Subcutaneous adipose tissue (tissue), 4 donors: ENCODE measurements around the gene PCDH9. TPM values are rescaled to one million over a fixed set of nuclear protein-coding genes. Genes with fewer than 3 reads are reported as not detected.

ENCODE experiments used
- total RNA-seq, 4 donors: library from RNA; depleted of rRNA; stranded (reverse); fragments of >200 nt; gene quantifications; one replicate each; pipeline ENCODE4 v1.1.0, GENCODE V29; 2016
- TF ChIP-seq, protein P1 (sequence below): fragments of 450-650 bp; IDR thresholded peaks from one replicate; pipeline ENCODE4 v1.5.1; 2016; ENCODE audit warnings: low read depth, mild to moderate bottlenecking, control low read depth, antibody characterized with exemption, moderate library complexity

Gene PCDH9
- total RNA-seq, 4 donors from 2014 or later, result 9.0 to 28.4 (median 12.0) TPM

DNA sequence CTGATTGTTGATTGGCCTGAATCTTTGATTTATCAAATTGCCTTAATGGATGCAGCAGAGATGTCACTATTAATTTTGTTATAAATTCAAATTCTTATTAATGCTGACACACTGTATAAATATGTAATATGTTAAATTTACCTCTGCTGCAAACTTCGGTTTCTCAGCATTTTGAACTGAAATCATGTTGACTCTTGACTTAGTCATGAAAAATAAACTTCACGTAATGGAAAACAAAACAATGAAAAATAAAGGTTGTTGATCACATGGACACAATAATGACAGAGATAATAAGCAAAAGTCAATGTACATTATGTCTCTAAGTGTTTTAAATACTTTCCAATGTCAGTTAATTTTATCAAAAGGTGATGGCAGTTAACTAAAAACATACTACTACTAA lies 827.6 kb downstream of the PCDH9 start:
- TF ChIP-seq, protein P1, sequence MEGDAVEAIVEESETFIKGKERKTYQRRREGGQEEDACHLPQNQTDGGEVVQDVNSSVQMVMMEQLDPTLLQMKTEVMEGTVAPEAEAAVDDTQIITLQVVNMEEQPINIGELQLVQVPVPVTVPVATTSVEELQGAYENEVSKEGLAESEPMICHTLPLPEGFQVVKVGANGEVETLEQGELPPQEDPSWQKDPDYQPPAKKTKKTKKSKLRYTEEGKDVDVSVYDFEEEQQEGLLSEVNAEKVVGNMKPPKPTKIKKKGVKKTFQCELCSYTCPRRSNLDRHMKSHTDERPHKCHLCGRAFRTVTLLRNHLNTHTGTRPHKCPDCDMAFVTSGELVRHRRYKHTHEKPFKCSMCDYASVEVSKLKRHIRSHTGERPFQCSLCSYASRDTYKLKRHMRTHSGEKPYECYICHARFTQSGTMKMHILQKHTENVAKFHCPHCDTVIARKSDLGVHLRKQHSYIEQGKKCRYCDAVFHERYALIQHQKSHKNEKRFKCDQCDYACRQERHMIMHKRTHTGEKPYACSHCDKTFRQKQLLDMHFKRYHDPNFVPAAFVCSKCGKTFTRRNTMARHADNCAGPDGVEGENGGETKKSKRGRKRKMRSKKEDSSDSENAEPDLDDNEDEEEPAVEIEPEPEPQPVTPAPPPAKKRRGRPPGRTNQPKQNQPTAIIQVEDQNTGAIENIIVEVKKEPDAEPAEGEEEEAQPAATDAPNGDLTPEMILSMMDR, result no peak

DNA sequence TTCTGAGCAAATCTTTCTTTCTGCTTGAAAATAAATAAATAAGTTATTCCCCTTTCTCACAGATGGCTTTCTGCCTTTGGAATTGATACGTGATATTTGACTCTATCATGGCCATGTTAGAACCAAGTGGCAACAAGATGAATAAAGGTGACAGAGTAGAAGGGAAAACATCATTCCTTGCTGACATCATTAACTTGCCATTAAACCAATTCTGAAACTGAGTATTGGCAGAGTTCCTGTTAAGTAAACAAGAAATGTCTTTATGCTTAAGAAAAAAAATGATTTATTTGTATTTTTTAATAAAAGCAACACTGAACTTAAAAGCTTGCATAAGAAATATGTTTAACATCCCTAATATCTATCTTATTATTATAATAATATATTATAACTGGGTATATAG lies 828.1 kb downstream of the PCDH9 start:
- TF ChIP-seq, protein P1, result no peak

DNA sequence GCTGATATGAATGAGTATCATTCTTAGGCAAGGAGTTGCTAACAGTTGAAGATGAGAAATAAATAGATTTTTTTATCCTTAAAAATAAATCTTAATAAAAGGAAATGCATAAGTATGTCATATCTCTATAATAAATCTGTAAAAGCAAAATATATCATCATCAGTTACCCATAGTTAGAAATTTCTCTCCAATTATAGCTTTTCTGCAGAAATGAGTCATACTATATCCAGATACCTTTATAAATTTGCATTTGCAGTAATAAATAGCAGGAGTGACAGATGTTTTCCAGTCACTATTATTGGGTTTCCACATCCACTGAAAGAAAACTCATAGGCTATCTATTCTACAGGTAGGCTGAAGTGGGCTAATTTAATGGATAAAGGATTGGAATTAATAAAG lies 829.8 kb downstream of the PCDH9 start:
- TF ChIP-seq, protein P1, result no peak

DNA sequence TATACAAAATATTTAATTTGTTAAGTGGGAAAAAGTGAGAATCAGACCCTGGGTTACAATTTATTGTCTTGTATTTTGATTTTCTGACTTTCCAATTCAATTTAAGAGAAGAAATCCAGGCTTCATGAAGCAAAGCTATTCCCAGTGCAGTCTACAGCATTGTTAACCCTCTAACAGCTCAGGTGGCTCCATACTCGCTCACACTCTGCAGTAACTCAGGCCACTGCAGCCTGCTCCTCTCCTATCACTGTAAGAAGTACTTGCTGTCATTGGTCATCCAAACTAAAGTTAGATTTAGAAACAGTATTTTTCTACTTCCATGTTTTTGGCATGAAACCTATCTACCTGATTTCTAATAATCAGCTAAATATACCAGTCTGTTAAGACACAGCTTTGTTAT lies 830.3 kb downstream of the PCDH9 start:
- TF ChIP-seq, protein P1, result no peak

DNA sequence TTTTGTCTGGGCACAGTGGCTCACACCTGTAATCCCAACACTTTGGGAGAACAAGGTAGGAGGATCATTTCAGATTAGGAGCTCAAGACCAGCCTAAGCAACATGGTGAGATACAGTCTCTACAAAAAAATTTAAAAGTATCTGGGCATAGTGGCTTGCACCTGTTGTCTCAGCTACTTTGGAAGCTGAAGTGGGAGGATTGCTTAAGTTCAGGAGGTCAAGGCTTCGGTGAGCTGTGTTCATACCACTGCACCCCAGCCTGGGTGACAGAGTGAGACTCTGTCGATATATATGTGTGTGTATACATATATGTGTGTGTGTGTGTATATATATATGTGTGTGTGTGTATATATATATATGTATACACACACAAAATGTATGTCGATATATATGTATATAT lies 833.0 kb downstream of the PCDH9 start:
- TF ChIP-seq, protein P1, result no peak

DNA sequence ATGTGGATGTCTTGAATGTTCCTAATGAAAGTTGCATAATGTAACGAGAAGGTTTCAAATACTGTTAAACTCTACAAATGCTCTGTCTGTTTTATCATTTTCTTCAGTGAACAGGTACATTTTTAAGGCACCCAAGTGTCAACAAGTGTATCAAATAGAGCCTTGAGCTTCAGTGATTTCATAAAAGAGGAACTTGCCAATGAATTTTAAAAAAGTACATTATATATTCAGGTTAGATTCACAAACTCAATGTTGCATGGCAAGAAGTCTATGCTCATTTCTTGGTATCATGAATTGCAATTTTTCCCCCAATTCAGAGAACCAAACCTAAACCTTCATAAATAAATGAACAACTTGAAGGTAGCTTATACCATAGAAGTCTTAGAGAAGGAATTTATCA lies 838.8 kb downstream of the PCDH9 start:
- TF ChIP-seq, protein P1, result no peak

DNA sequence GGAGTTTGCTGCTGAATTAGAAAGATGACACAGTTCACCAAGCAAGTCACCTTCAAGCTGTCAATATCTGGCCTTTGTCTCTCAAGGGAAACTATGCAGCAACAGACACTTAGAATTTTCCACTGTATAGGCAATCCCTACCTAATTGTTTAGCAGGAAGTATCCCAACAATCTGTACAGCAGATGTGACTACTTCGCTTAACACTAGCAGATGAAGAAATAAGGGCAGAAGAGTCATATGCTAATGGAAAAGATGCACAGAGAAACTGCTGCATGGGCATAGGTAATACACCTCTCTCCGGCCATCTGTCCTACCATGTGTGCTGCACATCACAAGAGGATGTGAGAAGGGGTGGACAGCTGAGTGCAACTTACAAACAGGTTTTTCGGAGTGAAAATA lies 851.2 kb downstream of the PCDH9 start:
- TF ChIP-seq, protein P1, result no peak

DNA sequence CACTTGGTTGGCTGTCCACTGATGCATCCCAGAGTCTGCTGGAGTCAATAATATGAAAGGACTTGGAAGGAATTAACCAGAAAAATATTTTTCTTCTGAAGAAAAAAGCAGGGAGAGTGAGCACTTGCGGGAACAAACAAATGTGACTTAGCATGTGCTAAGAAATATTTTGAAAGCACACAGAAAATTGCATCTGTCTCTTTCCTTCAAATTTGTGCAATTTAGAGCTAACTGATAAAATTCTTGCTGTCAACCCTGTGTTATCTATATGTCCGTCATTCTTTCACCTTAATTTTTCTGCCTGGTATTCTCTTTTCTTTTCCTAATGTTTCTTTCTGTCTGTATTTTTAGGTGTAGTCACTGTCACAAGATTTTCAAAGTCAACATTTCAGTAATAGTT lies 852.6 kb downstream of the PCDH9 start:
- TF ChIP-seq, protein P1, result no peak
